Activated CD4-positive, alpha-beta T cell treated with anti-CD3 and anti-CD28 coated beads, Interleukin-2, amount 50 U/mL, for 48 hours (primary cell): ENCODE results near the gene KCTD16.

Source experiments
- DNase-seq, 2 experiments: peaks; one replicate each; pipeline ENCODE4 v3.0.0-alpha.2; 2020

Gene KCTD16

GRCh38 chr5:144416196-144416595, 245.5 kb downstream of the KCTD16 start:
- DNase-seq = no peak

- DNase-seq = no peak
These were observed 248.0 kb downstream of the KCTD16 start for GRCh38 chr5:144418719-144419118.

GRCh38 chr5:144421411-144421810, 250.7 kb downstream of the KCTD16 start:
- DNase-seq = no peak

- DNase-seq = no peak
These were observed 251.5 kb downstream of the KCTD16 start for GRCh38 chr5:144422018-144422727.

GRCh38 chr5:144427866-144428265, 257.2 kb downstream of the KCTD16 start:
- DNase-seq = no peak

- DNase-seq = no peak
These were observed 257.7 kb downstream of the KCTD16 start for GRCh38 chr5:144428326-144428725.

- no peak for DNase-seq
These were observed 258.7 kb downstream of the KCTD16 start for GRCh38 chr5:144429405-144429804.

- no peak for DNase-seq
These were observed 259.2 kb downstream of the KCTD16 start for GRCh38 chr5:144429905-144430304.

- no peak for DNase-seq
These were observed 262.6 kb downstream of the KCTD16 start for GRCh38 chr5:144433140-144433822.

- DNase-seq = no peak
These were observed 263.2 kb downstream of the KCTD16 start for GRCh38 chr5:144433893-144434292.

GRCh38 chr5:144436007-144436406, 265.3 kb downstream of the KCTD16 start:
- DNase-seq = no peak

- DNase-seq = no peak
These were observed 267.6 kb downstream of the KCTD16 start for GRCh38 chr5:144438237-144438636.

- no peak for DNase-seq
These were observed 277.8 kb downstream of the KCTD16 start for GRCh38 chr5:144448457-144448856.

- DNase-seq = no peak
These were observed 280.7 kb downstream of the KCTD16 start for GRCh38 chr5:144451187-144451973.

- DNase-seq = no peak
These were observed 283.1 kb downstream of the KCTD16 start for GRCh38 chr5:144453753-144454152.

- DNase-seq = no peak
These were observed 286.5 kb downstream of the KCTD16 start for GRCh38 chr5:144457160-144457559.

GRCh38 chr5:144458216-144458615, 287.5 kb downstream of the KCTD16 start:
- no peak for DNase-seq

- DNase-seq = no peak
These were observed 289.9 kb downstream of the KCTD16 start for GRCh38 chr5:144460600-144460999.

GRCh38 chr5:144462577-144462976, 291.9 kb downstream of the KCTD16 start:
- no peak for DNase-seq

- DNase-seq = no peak
These were observed 293.0 kb downstream of the KCTD16 start for GRCh38 chr5:144463481-144464223.

GRCh38 chr5:144464306-144464705, 293.6 kb downstream of the KCTD16 start:
- no peak for DNase-seq

GRCh38 chr5:144465441-144465840, 294.8 kb downstream of the KCTD16 start:
- no peak for DNase-seq

- DNase-seq = no peak
These were observed 297.1 kb downstream of the KCTD16 start for GRCh38 chr5:144467792-144468191.
